ENCODE measurements around the gene HIF1AN.

GRCh38 chr10:100537475-100537874 lies 1.7 kb downstream of the HIF1AN start:
- TF ChIP-seq CTCF (IDR thresholded peaks at IDR 0.05) (no peak), EZH2 (IDR thresholded peaks at IDR 0.05; ENCODE audit: borderline replicate concordance, insufficient read depth, low read depth, low read length, poor library complexity, severe bottlenecking) (no peak)

All from B cell (primary cell).